Inferior parietal cortex (tissue), 1 donor: Measurements from ENCODE around the gene NPW.

Experiments used
- DNase-seq: peaks from one replicate; pipeline ENCODE4 v3.0.0-alpha.2; 2016; ENCODE audit errors: extremely low spot score

The NPW gene

DNA sequence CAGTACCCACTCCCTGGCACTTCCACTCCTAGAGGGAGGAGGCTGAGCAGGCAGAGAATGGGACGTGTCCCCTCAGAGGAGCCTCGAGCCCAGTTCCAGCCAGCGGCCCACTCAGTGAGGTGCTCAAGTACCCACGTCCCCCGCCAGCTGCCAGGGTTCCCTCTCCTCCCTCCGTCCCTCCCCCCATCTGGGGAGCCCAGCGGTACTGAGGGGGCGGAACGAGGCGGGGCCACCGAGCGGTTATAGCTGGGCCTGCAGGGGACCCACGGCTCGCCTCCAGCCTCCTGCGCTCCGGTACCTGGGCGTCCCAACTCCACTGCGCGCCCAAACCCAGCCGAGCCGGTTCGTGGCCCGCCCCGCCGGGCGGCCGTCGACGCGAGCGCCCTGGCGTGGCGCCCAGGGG lies at the start of gene NPW:
Gene NPW (plus strand): TSS at position 268 of the 403 bp plus-strand sequence.
- DNase-seq, result no peak

DNA sequence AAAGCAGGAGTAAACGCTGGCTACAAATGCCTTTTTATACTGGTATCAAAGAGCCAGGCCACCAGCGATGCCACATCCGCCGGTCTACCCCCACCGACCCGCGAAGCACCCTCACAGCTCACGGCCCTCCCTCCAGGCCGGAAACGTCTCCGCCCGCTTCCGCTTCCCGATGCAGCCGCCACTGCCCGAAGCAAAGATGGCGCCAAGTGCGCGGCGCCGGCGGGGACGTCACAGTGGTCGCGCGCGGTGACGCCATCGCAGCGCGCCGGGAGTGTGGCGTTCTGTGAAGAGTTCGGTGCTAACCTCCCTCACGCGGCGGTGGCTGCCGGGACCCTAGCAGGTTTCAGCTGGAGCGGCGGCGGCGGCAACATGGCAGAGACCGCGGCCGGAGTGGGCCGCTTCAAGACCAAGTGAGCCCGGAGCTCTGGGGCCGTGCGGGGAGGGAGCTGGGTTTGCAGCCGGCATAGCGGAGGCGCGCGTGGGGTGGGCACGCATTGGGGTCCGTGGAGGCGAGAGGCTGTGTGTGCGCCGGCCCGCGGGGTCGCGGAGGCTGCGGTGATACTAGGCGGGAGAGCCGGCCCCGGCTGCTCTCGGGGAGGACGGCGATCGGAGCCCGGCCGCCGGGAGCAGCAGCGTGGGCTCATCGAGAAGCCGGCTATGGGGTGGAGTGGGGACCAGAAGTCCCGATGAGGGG lies 47.6 kb upstream of the NPW start, which contains the start of gene TBL3:
Gene TBL3 (plus strand): TSS at position 258 of the 694 bp plus-strand sequence. CDS start 112 bp downstream, at position 370.
- DNase-seq, result peak; percentile 96

DNA sequence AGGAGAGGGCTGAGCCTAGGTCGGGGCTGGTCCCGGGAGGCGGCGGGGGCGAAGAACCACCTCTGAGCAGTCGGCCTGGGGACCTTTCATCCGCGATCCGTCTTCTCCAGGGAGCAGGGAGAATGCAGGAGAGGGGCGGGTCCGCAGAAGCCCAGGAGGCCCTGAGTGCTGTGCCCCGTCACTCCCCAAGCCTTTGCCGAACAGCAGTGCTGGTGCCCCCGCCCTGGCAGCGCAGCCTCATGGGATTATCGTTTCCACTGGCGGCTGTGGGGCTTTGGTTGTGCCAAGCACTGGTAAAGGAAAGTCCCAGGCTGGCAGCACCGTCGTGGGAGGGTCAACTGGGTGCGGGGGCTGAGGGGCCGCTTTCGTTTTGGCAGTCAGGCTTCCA lies 47.1 kb upstream of the NPW start:
- no peak for DNase-seq

DNA sequence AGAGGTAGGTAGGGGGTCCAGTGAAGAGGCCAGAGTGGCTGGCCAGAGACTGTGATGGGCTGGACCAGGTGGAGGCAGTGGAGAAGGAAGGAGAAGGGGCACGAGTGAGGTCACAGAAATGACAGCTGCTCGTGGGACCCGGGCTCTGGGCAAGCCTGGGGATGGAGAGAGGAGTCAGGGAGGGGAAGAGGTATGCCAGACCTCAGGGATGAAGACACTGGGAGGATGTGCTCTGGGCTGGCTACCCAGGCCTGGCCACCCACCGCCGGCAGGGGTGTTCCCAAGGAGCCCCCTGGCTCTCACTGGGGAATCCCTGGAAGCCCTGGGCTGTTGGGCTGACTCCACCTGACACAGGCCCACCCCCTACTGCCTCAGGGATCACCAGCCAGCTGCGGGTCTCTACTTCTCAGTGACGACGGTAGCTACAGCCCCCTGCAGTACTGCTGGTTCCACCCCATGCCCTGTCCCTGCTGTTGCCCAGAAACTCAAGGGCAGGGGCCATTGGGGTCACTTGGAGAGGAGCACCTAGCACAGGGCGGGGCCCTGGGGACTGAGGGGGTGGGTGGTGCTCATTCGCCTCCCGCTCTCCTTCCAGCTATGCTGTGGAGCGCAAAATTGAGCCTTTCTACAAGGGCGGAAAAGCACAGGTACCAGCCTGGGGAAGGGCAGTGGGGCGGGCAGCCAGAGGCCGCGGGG lies 46.0 kb upstream of the NPW start:
- no peak for DNase-seq

DNA sequence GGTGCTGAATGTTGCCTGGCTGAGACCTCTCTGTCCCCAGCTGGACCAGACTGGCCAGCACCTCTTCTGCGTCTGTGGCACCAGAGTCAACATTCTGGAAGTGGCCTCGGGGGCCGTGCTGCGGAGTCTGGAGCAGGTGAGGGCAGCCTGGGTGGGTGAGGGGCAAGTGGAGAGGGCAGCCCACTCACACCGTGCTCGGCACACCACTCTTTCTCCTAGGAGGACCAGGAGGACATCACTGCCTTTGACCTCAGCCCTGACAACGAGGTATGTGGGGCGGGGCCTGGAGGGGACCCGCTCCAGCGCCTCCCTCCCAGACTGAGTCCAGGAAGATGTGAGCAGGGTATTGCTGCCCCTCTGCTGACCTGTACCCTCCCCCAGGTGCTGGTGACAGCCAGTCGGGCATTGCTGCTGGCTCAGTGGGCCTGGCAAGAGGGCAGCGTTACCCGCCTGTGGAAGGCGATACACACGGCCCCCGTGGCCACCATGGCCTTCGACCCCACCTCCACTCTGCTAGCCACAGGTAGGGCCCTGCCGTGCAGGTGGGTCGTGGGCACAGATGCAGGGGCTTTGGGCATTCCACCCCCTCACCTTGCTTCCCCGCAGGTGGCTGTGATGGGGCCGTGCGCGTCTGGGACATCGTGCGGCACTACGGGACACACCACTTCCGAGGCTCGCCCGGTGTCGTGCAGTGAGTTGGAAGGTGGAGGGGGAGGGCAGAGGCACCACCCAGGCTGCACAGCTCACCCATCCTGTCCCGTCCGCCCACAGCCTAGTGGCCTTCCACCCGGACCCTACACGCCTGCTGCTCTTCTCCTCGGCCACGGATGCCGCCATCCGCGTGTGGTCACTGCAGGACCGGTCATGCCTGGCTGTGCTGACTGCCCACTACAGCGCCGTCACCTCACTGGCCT lies 45.2 kb upstream of the NPW start:
- no peak for DNase-seq

DNA sequence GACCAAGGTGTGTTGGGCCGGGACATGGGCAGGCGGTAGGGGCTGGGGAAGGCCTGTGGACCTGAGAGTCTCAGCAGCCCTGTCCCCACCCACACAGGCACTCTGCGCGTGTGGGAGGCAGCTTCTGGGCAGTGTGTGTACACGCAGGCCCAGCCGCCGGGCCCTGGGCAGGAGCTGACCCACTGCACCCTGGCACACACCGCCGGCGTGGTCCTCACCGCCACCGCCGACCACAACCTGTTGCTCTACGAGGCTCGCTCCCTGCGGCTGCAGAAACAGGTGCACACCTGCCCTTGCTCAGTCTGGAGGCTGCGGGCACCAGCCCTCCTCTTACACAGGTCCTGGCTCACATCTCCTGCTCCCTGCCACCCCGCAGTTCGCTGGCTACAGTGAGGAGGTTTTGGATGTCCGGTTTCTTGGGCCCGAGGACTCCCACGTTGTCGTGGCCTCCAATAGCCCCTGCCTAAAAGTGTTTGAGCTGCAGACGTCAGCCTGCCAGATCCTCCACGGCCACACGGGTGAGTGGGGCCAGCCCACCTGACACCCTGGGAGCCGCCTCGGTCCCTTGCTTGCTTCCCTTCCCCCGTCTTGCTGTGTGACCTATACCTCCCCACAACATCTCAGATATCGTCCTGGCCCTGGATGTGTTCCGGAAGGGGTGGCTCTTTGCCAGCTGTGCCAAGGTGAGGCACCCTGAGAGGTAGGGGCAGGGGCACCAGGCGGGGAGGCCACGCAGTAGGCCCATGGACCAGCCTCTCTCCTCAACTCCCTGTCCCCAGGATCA lies 44.0 kb upstream of the NPW start:
- DNase-seq, result no peak

DNA sequence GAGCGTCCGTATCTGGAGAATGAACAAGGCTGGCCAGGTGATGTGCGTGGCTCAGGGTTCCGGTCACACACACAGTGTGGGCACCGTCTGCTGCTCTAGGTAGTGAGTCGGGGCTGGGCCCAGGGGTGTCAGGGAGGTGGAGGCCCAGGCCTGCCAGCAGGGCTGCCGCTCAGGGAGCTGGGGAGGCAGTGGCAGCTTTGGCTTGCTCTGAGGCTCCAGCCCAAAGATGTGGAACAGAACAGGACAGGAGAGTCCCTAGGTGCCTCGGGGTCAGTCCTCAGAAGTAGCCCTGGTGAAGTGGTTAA lies 43.4 kb upstream of the NPW start:
- DNase-seq, result no peak

DNA sequence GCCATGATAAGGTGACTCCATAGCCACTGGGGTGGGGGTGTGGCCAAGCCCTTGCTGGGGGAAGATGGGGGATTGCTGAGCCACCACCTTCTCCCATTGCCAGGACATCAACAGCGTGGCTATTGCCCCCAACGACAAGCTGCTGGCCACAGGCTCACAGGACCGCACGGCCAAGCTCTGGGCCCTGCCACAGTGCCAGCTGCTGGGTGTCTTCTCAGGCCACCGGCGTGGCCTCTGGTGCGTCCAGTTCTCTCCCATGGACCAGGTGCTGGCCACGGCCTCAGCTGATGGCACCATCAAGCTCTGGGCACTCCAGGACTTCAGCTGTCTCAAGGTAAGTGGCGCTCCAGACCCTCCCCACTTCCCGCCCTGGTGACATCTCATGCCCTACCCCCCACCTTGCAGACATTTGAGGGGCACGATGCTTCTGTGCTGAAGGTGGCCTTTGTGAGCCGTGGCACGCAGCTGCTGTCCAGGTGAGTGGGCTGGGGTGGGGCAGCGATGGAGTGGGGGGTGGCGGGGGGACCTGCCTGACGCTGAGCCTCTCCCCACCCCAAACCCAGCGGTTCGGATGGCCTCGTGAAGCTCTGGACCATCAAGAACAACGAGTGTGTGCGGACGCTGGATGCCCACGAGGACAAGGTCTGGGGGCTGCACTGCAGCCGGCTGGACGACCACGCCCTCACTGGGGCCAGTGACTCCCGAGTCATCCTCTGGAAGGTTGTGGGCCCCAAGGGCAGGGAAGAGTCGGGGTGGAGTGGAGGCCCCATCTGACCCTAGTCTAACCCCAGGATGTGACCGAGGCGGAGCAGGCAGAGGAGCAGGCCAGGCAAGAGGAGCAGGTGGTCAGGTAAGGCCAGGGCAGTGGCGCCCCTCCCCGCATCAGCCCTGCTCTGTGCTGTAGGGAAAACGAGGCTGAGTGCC lies 42.4 kb upstream of the NPW start:
- no peak for DNase-seq

DNA sequence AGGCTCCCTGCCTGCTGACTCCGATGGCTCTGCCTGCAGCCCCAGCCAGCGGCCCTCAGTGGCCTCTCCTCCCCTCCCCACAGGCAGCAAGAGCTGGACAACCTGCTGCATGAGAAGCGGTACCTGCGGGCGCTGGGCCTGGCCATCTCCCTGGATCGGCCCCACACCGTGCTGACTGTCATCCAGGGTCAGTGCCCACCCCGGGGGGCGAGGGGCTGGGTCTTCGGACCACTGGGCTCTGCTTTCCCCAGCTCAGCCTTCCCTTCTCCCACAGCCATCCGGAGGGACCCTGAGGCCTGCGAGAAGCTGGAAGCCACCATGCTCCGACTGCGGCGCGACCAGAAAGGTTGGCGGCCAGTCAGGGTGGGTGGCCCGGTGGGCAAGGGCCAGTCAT lies 41.7 kb upstream of the NPW start:
- DNase-seq, result no peak

DNA sequence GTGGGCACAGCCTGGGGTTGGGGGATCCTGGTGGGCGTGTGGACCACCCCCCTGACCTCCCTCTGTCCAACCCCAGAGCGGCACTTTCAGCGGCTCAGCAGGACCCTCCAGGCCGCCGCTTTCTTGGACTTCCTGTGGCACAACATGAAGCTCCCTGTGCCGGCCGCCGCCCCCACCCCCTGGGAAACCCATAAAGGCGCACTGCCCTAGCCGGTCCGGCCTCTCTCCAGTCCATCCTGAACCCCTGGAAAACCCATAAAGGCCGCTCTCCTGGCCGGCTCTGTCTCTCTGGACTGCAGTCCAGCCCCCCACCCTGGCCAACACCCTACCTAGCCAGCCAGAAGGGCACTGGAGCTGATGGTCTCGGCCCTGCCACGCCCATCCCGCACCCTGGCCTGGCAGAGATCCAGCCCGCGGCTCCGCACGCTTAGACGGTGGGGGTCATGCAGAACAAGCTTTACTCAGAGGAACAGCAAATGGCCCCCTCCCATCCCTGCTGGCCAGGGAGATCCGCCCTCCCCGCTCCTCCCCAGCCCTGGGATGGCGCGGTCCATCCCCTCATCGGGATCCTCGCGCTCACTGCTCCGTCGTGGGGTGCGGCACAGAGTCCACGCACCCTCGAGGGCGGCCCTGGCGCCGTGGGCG lies 41.0 kb upstream of the NPW start:
- DNase-seq, result no peak

DNA sequence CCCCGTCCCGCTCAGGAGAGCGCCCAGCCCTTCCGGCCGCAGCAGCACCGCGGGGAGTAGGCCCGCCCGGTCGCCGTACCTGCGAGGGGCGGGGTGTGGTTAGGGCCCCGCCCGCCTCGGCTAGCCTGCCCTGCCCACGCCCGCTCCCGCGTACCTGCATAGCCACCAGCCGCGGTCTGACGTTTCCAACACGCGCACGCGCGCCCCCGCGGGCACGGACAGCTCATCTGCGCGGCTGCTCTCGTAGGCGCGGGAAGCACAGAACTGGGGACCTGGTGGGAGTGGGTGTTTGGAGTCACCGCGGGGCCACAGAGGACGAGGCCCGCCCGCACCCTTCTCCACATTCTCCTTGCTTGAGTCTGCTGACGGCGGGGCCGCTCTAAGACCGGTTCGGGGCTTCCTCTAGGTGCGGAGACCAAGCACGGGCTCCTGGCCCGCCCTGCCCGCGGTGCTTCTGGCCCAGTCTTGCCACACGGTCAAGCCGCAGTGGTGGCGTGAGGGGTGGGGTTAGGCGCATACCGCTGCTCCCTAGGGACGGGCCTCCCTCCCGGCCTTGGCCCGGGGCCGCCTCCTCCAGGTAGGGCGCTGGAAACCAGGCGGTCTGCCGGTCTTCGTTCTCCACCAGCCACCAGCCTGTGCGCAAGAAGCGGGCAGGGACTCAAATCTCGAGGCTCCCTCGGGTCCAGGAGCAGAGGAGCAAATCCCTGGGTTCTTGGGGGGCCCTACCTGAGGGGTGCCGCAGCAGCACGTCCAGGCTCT lies 40.1 kb upstream of the NPW start:
- no peak for DNase-seq

DNA sequence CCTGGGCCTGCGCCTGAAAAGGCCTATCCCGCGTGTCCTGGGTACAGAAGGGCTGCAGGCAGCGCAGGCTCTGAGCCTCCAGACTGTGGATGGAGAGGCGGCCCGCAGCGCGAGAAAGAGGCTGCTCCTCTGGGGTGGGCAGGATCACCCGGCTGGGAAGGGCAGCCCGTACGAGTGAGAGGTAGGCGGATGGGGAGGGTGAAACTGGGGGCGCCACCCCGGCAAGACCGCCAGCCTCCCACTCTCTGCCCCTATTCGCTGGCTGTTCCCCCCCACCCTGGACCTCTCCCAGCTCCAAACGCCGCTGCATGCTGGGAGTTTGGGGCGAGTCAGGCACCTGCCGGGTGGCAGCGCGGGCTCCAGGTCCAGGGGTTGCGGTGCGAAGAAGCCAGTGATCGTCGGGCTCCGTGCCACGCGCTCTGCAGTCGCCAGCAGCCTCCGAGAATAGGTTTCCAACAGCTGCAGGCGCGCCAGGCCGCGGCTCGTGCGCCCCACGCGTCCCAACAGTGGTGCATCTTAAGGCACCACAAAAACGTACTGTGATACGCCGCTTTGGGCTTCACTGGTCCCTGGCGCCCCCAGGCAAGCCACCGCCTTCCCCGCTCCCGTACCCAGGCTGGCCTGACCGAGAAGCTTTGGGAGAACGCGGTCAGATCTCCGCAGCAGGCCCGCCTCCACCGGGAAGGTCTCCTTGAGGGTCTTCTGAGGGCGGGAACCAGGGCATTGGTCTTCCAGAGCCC lies 39.4 kb upstream of the NPW start:
- DNase-seq, result no peak

DNA sequence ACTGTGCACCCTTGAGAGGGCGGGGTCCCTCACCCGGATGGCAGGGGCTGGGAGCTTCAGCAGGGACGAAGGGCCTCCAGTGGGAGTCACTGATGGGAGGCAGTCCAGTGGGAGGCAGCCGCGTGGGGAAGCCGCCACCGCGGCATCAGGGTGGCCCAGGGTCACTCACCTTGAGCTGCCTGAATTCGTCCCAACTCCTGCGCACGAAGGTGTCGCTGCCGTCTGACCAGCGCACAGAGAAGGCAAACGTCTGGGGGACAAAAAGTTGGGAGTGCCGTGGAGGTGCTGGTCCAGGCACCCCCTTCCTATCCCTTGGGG lies 38.9 kb upstream of the NPW start:
- no peak for DNase-seq

DNA sequence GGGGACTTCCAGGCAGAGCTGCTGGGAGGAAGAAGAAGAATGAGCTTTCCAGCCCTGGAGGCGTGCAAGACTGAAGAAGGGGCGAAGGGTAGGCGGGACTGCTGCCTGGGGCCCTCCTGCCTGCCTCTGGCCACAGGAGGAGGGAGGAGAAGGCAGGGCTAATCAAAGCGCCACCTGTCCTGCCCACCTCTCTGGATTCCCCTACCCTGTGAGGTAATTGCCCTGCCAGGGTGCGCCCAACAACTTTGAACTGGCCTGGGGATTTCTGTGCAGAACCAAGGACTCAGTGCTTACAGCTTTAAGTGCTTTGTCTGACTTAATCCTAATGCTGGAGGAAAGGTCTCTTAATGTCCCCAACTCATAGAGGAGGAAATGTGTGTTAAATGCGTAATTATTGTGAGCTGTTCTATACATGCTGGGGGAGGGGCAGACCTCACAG lies 38.2 kb upstream of the NPW start, which contains the start of gene NOXO1:
Gene NOXO1 (minus strand): TSS at position 72 of the 439 bp plus-strand sequence. CDS start 290 bp downstream, outside the sequence.
- no peak for DNase-seq

DNA sequence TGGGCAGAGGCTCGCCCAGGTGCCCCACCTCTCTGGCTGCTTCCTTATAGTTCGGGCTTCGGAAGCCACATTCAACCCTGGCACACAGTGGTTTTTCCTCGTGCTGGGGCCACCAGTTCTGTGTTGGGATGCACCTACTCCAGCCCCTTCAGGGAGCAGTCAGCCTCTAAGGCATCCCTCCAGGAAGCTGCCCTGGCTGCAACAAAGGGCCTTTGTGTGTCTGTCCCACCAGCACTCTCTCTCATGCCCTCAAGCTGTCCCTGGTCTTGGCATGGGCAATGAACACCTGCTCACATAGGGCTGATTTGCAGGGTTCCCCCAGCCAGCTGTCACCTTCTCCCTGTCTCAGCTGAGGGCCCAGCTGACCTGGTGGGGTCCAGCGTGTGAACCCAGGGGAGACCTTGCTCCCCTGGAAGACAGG lies 37.6 kb upstream of the NPW start:
- DNase-seq, result no peak

DNA sequence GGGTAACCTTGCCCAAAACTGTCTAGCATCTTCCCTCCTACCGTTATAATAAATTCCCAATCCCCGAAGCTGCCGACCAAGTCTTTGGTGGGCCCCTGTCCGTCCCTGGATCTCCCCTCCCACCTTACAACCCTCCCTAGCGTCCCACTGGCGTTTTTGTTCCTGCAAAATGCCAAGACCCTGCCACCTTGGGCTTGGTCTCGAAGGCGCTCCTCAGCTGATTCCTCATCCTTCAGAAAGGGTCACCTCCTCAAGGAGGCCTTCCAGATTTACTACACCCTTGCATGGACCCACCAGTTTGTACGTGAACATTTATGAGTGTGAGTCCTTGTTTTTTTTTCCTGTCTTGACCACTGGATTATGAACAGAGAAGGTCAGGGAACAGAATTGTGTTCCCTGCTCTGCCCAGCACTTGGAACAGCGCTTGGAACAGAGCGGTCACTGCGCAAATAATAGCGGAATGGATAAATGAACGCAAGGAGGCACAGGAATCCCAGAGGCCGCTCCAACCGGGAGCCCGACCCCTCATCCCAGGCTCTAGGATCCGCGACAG lies 36.5 kb upstream of the NPW start:
- no peak for DNase-seq

DNA sequence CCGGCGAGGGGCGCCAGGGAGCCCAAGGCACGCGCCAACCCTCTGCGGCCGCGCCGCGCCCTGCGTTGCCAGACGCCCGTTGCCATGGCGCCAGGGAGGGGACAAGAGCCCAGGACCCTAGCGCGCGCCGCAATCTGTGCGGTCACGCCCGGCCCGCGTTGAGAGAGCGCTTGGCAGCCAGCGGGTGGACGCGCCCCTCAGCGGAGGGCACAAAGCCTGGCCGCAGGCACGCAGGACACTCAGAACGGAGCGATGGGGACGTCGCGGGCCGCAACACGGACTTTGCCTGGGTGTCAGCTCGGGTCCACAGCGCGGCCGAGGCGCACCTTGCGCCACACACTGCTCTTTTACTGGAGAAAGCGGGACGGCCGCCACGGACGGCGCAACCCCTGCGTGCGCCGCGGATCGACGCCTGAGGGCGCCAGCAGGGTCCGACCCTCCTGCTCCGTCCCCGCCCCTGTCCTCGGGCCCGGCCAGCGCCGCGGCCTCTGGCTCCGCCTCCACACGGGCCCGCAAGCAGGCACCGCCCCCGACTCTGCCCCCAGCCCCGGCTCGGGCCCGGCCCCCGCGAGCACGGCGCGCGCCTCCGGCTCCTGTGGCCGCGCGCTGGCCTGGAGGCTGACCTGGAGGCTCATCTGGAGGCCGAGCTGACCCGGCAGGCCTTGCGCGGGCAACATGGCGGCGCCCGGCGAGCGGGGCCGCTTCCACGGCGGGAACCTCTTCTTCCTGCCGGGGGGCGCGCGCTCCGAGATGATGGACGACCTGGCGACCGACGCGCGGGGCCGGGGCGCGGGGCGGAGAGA lies 35.8 kb upstream of the NPW start, which contains the start of gene GFER:
Gene GFER (plus strand): TSS at position 650 of the 803 bp plus-strand sequence. CDS start 26 bp downstream, at position 676.
- DNase-seq, result peak; percentile 78
